ENCODE results near the gene TENM3.

DNA sequence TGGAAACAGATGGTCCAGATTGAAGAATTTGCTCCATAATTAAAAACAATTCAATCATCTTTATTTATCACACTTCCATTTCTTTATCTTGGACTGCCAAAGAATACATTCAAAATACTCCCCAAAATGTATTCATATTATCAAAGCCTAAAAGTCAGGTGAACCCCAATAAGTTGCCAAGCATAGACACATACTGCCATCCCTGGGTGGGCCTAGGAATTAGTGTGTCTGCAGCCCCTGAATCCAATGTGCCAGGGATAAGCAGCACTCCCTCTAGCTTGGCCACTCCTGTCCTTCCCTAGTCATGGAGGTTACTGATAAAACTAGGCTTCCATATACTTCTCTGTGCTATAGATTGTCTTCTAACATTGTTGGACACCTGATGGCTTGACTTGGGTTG, 199.9 kb downstream of the TENM3 start:
- TF ChIP-seq, protein P1, sequence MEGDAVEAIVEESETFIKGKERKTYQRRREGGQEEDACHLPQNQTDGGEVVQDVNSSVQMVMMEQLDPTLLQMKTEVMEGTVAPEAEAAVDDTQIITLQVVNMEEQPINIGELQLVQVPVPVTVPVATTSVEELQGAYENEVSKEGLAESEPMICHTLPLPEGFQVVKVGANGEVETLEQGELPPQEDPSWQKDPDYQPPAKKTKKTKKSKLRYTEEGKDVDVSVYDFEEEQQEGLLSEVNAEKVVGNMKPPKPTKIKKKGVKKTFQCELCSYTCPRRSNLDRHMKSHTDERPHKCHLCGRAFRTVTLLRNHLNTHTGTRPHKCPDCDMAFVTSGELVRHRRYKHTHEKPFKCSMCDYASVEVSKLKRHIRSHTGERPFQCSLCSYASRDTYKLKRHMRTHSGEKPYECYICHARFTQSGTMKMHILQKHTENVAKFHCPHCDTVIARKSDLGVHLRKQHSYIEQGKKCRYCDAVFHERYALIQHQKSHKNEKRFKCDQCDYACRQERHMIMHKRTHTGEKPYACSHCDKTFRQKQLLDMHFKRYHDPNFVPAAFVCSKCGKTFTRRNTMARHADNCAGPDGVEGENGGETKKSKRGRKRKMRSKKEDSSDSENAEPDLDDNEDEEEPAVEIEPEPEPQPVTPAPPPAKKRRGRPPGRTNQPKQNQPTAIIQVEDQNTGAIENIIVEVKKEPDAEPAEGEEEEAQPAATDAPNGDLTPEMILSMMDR (IDR thresholded peaks at IDR 0.05; ENCODE audit: low read length), result no peak
- no peak for TF ChIP-seq EZH2 (IDR thresholded peaks at IDR 0.05; ENCODE audit: borderline replicate concordance, low read length)
